Measurements from ENCODE around the gene CA5A.
A peak's percentile ranks its signal among the peaks of the same experiment; 100 is the strongest.

CA5A gene

GRCh38 chr16:87961623-87962022, 25.3 kb upstream of the CA5A start:
- peak; percentile 63 for DNase-seq

GRCh38 chr16:87960852-87961251, 24.5 kb upstream of the CA5A start:
- no peak for DNase-seq

- DNase-seq: no peak
These were observed 24.0 kb upstream of the CA5A start for GRCh38 chr16:87960296-87960695.

GRCh38 chr16:87959391-87959990, 23.2 kb upstream of the CA5A start:
- no peak for DNase-seq

- DNase-seq: no peak
These were observed 22.3 kb upstream of the CA5A start for GRCh38 chr16:87958632-87959031.

- no peak for DNase-seq
These were observed 21.2 kb upstream of the CA5A start for GRCh38 chr16:87957296-87958094.

- peak; percentile 70 for DNase-seq
These were observed 20.3 kb upstream of the CA5A start for GRCh38 chr16:87956365-87957231.

GRCh38 chr16:87956098-87956364, 19.7 kb upstream of the CA5A start:
- no peak for DNase-seq

- DNase-seq: peak; percentile 37
These were observed 19.2 kb upstream of the CA5A start for GRCh38 chr16:87955302-87956097.

- DNase-seq: no peak
These were observed 18.5 kb upstream of the CA5A start for GRCh38 chr16:87954826-87955225.

GRCh38 chr16:87954361-87954760, 18.0 kb upstream of the CA5A start:
- no peak for DNase-seq

- no peak for DNase-seq
These were observed 17.2 kb upstream of the CA5A start for GRCh38 chr16:87953308-87954215.

GRCh38 chr16:87952751-87953150, 16.4 kb upstream of the CA5A start:
- no peak for DNase-seq

- no peak for DNase-seq
These were observed 15.5 kb upstream of the CA5A start for GRCh38 chr16:87951552-87952538.

- peak; percentile 99 for DNase-seq
These were observed 14.6 kb upstream of the CA5A start, which contains the start of gene BANP for GRCh38 chr16:87950765-87951551. BANP (plus strand) TSS chr16:87951434; CDS start chr16:87975116, 23,682 bp downstream.

- no peak for DNase-seq
These were observed 12.9 kb upstream of the CA5A start for GRCh38 chr16:87949071-87949744.

GRCh38 chr16:87948735-87949070, 12.4 kb upstream of the CA5A start:
- DNase-seq: no peak

GRCh38 chr16:87948119-87948545, 11.8 kb upstream of the CA5A start:
- DNase-seq: no peak
